PC-9 (cell line): Measurements from ENCODE around the gene DEFB124. TPM values are rescaled to one million over a fixed set of nuclear protein-coding genes. Genes with fewer than 3 reads are reported as not detected.

ENCODE experiments used
- total RNA-seq: library from RNA; stranded (reverse); gene quantifications from 2 replicates; pipeline ENCODE4 v1.2.3, GENCODE V29; 2021

The DEFB124 gene
- total RNA-seq, 1 experiment from 2014 or later, result not detected

Other genes starting within 250 kb of the DEFB124 start
- gene DEFB115, start 217.5 kb downstream of the DEFB124 start, total RNA-seq, result not detected in 2 replicates
- not detected in 2 replicates for gene DEFB116, start 166.5 kb downstream of the DEFB124 start, total RNA-seq
- gene DEFB118, start 106.5 kb downstream of the DEFB124 start, total RNA-seq, result not detected in 2 replicates
- not detected in 2 replicates for gene DEFB119, start 84.5 kb downstream of the DEFB124 start, total RNA-seq
- not detected in 2 replicates for gene DEFB121, start 68.9 kb downstream of the DEFB124 start, total RNA-seq
- not detected in 2 replicates for gene DEFB123, start 34.5 kb downstream of the DEFB124 start, total RNA-seq
- gene REM1, start 161 bp upstream of the DEFB124 start, total RNA-seq, result not detected in 2 replicates
- gene HM13, start 39.3 kb upstream of the DEFB124 start, total RNA-seq, result 220 and 272 TPM in 2 replicates
- 74.4 and 164 TPM in 2 replicates for gene ID1, start 130.2 kb upstream of the DEFB124 start, total RNA-seq
- not detected in 2 replicates for gene COX4I2, start 162.8 kb upstream of the DEFB124 start, total RNA-seq
- 125 and 129 TPM in 2 replicates for gene BCL2L1, start 247.7 kb upstream of the DEFB124 start, total RNA-seq